Common myeloid progenitor, CD34-positive (primary cell): ENCODE results near the gene CD2AP.
"Not testable (repeated sequence)": the region's sequence is repeated elsewhere in the genome, so short reads cannot be mapped to it uniquely, and the experiment has no call there.

Source experiments
- CTCF ChIA-PET: fragments of 350-600 bp; sonication (Branson Sonifier 250); formaldehyde crosslinking; loops from one replicate; lab custom pipeline; 2021; ENCODE audit warnings: antibody characterized with exemption; lab: Charles Lee
- POLR2A ChIA-PET: fragments of 350-600 bp; sonication (Branson Sonifier 250); formaldehyde crosslinking; loops from one replicate; lab custom pipeline; 2021; ENCODE audit warnings: antibody characterized with exemption; lab: Charles Lee
- DNase-seq, 3 donors: peaks; one replicate each; pipeline versions ENCODE4 v3.0.0 to v3.0.0-alpha.2; 2013
- H3K27ac ChIP-seq, 2 experiments: 1 replicate in 1 of 2; 2 replicates in 1 of 2; pipeline ENCODE4 v1.7.0; 2013; ENCODE audit warnings: inconsistent platforms in 2 of 2, low read length in 2 of 2, mild to moderate bottlenecking in 2 of 2, low read depth in 1 of 2, moderate library complexity in 1 of 2; ENCODE audit not compliant: severe bottlenecking in 2 of 2, insufficient read depth in 1 of 2, poor library complexity in 1 of 2
- H3K27me3 ChIP-seq, 5 experiments: replicated peaks in 2 of 5; 1 replicate in 3 of 5; 2 replicates in 2 of 5; pipeline versions ENCODE4 v1.6.1 to v1.7.0; 2013; ENCODE audit warnings: low read length in 4 of 5, mild to moderate bottlenecking in 2 of 5, moderate library complexity in 2 of 5, inconsistent platforms in 1 of 5; ENCODE audit not compliant: insufficient read depth in 5 of 5, control insufficient read depth in 4 of 5
- H3K36me3 ChIP-seq, 4 experiments: 1 replicate in 2 of 4; 2 replicates in 2 of 4; pipeline versions ENCODE4 v1.6.1 to v1.7.0; 2013; ENCODE audit warnings: low read length in 3 of 4, control low read depth in 1 of 4, mild to moderate bottlenecking in 1 of 4; ENCODE audit not compliant: control insufficient read depth in 4 of 4, insufficient read depth in 4 of 4
- H3K4me1 ChIP-seq, 4 experiments: 1 replicate in 3 of 4; 2 replicates in 1 of 4; pipeline versions ENCODE4 v1.6.1 to v1.7.1; 2013; ENCODE audit warnings: low read length in 3 of 4, mild to moderate bottlenecking in 3 of 4, control low read depth in 1 of 4, inconsistent platforms in 1 of 4, moderate library complexity in 1 of 4; ENCODE audit not compliant: control insufficient read depth in 4 of 4, insufficient read depth in 4 of 4; ENCODE audit errors: control extremely low read depth in 1 of 4
- H3K4me3 ChIP-seq, 7 experiments: 1 replicate in 4 of 7; 2 replicates in 3 of 7; pipeline versions ENCODE4 v1.5.1 to v1.7.0; 2013; ENCODE audit warnings: mild to moderate bottlenecking in 7 of 7, low read length in 6 of 7, moderate library complexity in 6 of 7, inconsistent platforms in 2 of 7, low read depth in 2 of 7, control low read depth in 1 of 7; ENCODE audit not compliant: insufficient read depth in 4 of 7, control insufficient read depth in 1 of 7; ENCODE audit errors: extremely low read depth in 1 of 7
- H3K9me3 ChIP-seq, 5 experiments: 1 replicate in 4 of 5; 2 replicates in 1 of 5; pipeline versions ENCODE4 v1.6.1 to v1.7.1; 2013; ENCODE audit warnings: low read length in 4 of 5, mild to moderate bottlenecking in 2 of 5, inconsistent platforms in 1 of 5, low read depth in 1 of 5, moderate library complexity in 1 of 5; ENCODE audit not compliant: control insufficient read depth in 4 of 5, insufficient read depth in 2 of 5; ENCODE audit errors: control extremely low read depth in 1 of 5
- WGBS: methylation state at CpG from one replicate; pipeline ENCODE4 v1.1.5; 2013; ENCODE audit not compliant: insufficient coverage; 5-methylcytosine and 5-hydroxymethylcytosine counted together

The CD2AP gene

DNA sequence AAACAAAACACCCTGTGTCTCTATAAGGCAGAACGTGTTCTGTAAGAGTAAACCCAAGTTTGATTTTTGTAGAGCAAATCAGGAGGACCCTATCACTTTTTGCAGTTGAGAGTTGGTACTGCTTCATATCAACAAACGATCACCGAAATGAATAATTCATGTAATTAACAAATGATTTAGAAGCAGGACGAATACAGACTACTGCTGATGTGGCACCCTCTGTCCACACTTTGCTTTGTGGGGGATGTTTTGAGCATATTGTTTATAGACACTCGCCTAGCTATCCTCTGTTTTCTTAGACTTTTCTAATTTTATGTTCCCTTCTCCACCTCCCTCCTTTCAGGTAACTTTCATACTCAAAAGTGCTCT, 1.5 kb downstream of the CD2AP start:
- Histone ChIP-seq H3K27ac (peak overlapping the region; percentile 94 to 96), H3K4me3 (peak overlapping the region in 6 of 7 experiments; percentile 82 to 99 (median 94)), H3K9me3 (no peaks in the 10 kb centered on the region), H3K36me3 (no peaks in the 10 kb centered on the region), H3K27me3 (no peaks in the 10 kb centered on the region), H3K4me1 (peaks cover 18 to 50% (median 33%) of the 10 kb centered on the region in 4 experiments)
- WGBS = no CpG with 5 or more reads among the region's 5 CpGs
- ChIA-PET CTCF (interaction anchor here (0.6 to 2.1 kb wide), 3 partner anchors 9 to 64 kb away, joined by 3 to 6 read pairs (median 3); no protein-coding TSS in a partner anchor), POLR2A (no interaction called here)
- peak in 2 of 3 donors; percentile 17 to 38 for DNase-seq

DNA sequence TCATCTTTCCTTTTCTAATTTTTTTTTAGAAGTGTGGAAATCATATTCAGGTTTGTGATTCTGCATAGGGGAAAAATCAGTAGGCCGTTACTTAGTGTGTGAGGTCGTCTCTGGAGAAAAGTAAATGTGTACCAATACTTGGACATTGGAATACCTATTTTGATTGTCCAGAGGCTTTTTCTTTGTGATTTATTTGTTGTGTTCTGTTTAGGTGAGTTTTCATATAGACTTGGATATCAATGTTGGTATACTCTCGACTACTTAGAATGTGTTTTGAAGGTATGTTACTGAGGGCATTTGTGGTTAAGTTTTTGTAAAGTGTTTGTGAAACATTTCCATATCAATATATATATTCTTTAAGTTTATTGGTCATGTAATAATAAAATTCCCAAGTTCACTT, 2.3 kb downstream of the CD2AP start:
- Histone ChIP-seq H3K27ac (peak overlapping the region in 1 of 2 experiments; percentile 96), H3K27me3 (no peaks in the 10 kb centered on the region), H3K9me3 (no peaks in the 10 kb centered on the region), H3K36me3 (no peaks in the 10 kb centered on the region), H3K4me1 (peaks cover 18 to 50% (median 33%) of the 10 kb centered on the region in 4 experiments), H3K4me3 (peak overlapping the region in 6 of 7 experiments; percentile 82 to 99 (median 94))
- CTCF ChIA-PET = interaction anchor here (0.9 kb wide), 1 partner anchor 63 kb away, joined by 3 read pairs; no protein-coding TSS in a partner anchor
- 77% methylated on average over 2 of the region's 3 CpGs for WGBS
- POLR2A ChIA-PET = no interaction called here
- DNase-seq = no peak

DNA sequence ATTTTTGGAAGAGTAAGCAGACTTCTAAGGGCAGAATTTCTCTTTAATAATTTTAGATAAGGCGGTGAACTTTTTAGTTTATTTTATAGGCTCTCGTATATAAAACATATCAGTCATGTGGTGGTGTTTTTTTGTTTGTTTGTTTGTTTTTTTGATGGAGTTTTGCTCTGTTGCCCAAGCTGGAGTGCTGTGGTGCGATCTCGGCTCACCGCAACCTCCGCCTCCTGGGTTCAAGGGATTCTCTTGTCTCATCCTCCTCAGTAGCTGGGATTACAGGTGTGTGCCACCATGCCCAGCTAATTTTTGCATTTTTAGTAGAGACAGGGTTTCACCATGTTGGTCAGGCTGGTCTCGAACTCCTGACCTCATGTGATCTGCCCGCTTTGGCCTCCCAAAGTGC, 3.6 kb downstream of the CD2AP start:
- H3K36me3 ChIP-seq, POLR2A ChIA-PET, CTCF ChIA-PET, H3K27me3 ChIP-seq, DNase-seq, H3K4me3 ChIP-seq, H3K9me3 ChIP-seq: not testable (repeated sequence)
- Histone ChIP-seq H3K4me1 (peaks cover 17 to 46% (median 32%) of the 10 kb centered on the region in 4 experiments), H3K27ac (peak overlapping the region in 1 of 2 experiments; percentile 19)
- 100% methylated on average over 3 of the region's 8 CpGs for WGBS

- Histone ChIP-seq H3K36me3 (no peaks in the 10 kb centered on the region), H3K4me1 (peaks cover 14 to 40% (median 27%) of the 10 kb centered on the region in 4 experiments), H3K27ac (no peak overlapping the region), H3K4me3 (no peak overlapping the region), H3K9me3 (no peaks in the 10 kb centered on the region), H3K27me3 (no peaks in the 10 kb centered on the region)
- POLR2A ChIA-PET = no interaction called here
- CTCF ChIA-PET = no interaction called here
- no peak for DNase-seq
Measured at GRCh38 chr6:47481806-47482205, 4.2 kb downstream of the CD2AP start.

DNA sequence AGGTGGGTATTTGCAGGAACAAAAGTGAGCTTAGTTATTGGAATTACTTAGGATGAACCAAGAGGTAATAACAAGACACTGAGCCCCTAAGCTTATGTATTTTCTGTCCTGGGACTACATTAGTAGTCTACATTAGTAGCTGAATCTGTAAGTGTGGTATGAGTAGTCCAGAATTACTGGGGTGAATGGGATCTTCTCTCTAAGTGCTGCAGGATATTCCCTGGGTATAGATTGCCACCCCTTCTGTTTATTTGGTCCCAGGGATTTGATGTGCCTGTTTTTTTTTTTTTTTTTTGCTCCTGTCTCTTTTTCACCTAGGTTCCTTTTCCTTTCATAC, 5.9 kb downstream of the CD2AP start:
- H3K27me3 ChIP-seq = no peaks in the 10 kb centered on the region
- no peak for DNase-seq
- CTCF ChIA-PET = interaction anchor here (0.6 to 1.1 kb wide), 3 partner anchors 9 to 51 kb away, joined by 3 read pairs; no protein-coding TSS in a partner anchor
- H3K36me3 ChIP-seq = no peaks in the 10 kb centered on the region
- no peaks in the 10 kb centered on the region for H3K9me3 ChIP-seq
- no peak overlapping the region for H3K27ac ChIP-seq
- H3K4me1 ChIP-seq = peaks cover 11 to 35% (median 24%) of the 10 kb centered on the region in 4 experiments
- no peak overlapping the region for H3K4me3 ChIP-seq
- POLR2A ChIA-PET = no interaction called here

GRCh38 chr6:47483853-47484546, 6.4 kb downstream of the CD2AP start:
- no peaks in the 10 kb centered on the region for H3K9me3 ChIP-seq
- DNase-seq = no peak
- H3K4me1 ChIP-seq = peaks cover 9 to 35% (median 21%) of the 10 kb centered on the region in 4 experiments
- H3K27me3 ChIP-seq = no peaks in the 10 kb centered on the region
- ChIA-PET POLR2A (no interaction called here), CTCF (interaction anchor here (0.6 to 1.1 kb wide), 3 partner anchors 9 to 51 kb away, joined by 3 read pairs; no protein-coding TSS in a partner anchor)
- H3K27ac ChIP-seq = no peak overlapping the region
- WGBS = no CpG with 5 or more reads among the region's 1 CpG
- no peaks in the 10 kb centered on the region for H3K36me3 ChIP-seq
- H3K4me3 ChIP-seq = no peak overlapping the region

- no peak overlapping the region for H3K27ac ChIP-seq
- WGBS = 100% methylated on average over 1 of the region's 3 CpGs
Measured at GRCh38 chr6:47484616-47485015, 7.0 kb downstream of the CD2AP start.

More at GRCh38 chr6:47484616-47485015, 7.0 kb downstream of the CD2AP start:
- H3K9me3 ChIP-seq = no peaks in the 10 kb centered on the region
- ChIA-PET POLR2A (no interaction called here), CTCF (no interaction called here)
- H3K27me3 ChIP-seq = no peaks in the 10 kb centered on the region
- no peak for DNase-seq
- peaks cover 5 to 29% (median 17%) of the 10 kb centered on the region in 4 experiments for H3K4me1 ChIP-seq
- H3K4me3 ChIP-seq = no peak overlapping the region
- H3K36me3 ChIP-seq = no peaks in the 10 kb centered on the region
